Fibroblast of lung (primary cell): Measurements from ENCODE around the gene NECTIN3.

Experiments
- EZH2 ChIP-seq: IDR thresholded peaks from 2 replicates; pipeline ENCODE4 v1.5.1; 2012; ENCODE audit warnings: low read length, control low read depth, mild to moderate bottlenecking; ENCODE audit errors: missing control alignments
- TF ChIP-seq, protein P1 (sequence below), 2 donors: IDR thresholded peaks in 1 of 2; conservative IDR thresholded peaks in 1 of 2; 1 replicate in 1 of 2; 2 replicates in 1 of 2; pipeline ENCODE4 v1.5.1; 2011 to 2012; ENCODE audit warnings: low read length in 2 of 2, control low read depth in 1 of 2, inconsistent platforms in 1 of 2, low read depth in 1 of 2, mild to moderate bottlenecking in 1 of 2

- TF ChIP-seq, protein P1, sequence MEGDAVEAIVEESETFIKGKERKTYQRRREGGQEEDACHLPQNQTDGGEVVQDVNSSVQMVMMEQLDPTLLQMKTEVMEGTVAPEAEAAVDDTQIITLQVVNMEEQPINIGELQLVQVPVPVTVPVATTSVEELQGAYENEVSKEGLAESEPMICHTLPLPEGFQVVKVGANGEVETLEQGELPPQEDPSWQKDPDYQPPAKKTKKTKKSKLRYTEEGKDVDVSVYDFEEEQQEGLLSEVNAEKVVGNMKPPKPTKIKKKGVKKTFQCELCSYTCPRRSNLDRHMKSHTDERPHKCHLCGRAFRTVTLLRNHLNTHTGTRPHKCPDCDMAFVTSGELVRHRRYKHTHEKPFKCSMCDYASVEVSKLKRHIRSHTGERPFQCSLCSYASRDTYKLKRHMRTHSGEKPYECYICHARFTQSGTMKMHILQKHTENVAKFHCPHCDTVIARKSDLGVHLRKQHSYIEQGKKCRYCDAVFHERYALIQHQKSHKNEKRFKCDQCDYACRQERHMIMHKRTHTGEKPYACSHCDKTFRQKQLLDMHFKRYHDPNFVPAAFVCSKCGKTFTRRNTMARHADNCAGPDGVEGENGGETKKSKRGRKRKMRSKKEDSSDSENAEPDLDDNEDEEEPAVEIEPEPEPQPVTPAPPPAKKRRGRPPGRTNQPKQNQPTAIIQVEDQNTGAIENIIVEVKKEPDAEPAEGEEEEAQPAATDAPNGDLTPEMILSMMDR (conservative IDR thresholded peaks at IDR 0.05 in 1 of 2, IDR thresholded peaks at IDR 0.05 in 1 of 2; ENCODE audit: low read depth in 1 of 2, low read length in 2 of 2) = no peak
- no peak for TF ChIP-seq EZH2
Measured at GRCh38 chr3:111047042-111047441, 24.6 kb upstream of the NECTIN3 start.
